ENCODE measurements around the gene RFX6.

The RFX6 gene

DNA sequence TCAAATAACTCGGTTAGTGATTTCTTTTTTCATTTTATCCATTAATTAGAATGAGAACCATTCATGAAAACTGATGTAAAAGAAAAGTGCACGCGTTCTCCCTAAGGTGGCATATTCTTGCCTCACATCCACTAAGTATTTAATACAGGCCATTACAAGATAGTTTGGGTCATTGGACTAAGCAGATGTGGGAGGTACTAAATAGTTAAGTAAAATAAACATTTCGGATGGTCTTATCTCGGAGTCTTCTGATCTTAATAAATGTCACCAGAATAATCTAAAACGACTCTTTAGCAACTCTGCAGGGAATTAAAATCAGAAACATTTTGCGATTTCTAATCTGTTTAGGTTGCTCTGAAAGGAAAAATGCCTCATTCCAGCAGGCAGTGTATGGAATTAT, 78.7 kb downstream of the RFX6 start:
- no peak for TF ChIP-seq CTCF (IDR thresholded peaks at IDR 0.05)

- no peak for TF ChIP-seq CTCF (IDR thresholded peaks at IDR 0.05)
Observed at GRCh38 chr6:116963972-116964371, 86.9 kb downstream of the RFX6 start.

- TF ChIP-seq CTCF (IDR thresholded peaks at IDR 0.05) = no peak
Observed at GRCh38 chr6:116966675-116967576, 89.9 kb downstream of the RFX6 start.

- TF ChIP-seq CTCF (IDR thresholded peaks at IDR 0.05) = peak; percentile 72
Observed at GRCh38 chr6:116969211-116969863, 92.3 kb downstream of the RFX6 start.

- peak; percentile 66 for TF ChIP-seq CTCF (IDR thresholded peaks at IDR 0.05)
Observed at GRCh38 chr6:116971959-116972358, 94.9 kb downstream of the RFX6 start.

- TF ChIP-seq CTCF (IDR thresholded peaks at IDR 0.05) = no peak
Observed at GRCh38 chr6:116973976-116974375, 96.9 kb downstream of the RFX6 start.

DNA sequence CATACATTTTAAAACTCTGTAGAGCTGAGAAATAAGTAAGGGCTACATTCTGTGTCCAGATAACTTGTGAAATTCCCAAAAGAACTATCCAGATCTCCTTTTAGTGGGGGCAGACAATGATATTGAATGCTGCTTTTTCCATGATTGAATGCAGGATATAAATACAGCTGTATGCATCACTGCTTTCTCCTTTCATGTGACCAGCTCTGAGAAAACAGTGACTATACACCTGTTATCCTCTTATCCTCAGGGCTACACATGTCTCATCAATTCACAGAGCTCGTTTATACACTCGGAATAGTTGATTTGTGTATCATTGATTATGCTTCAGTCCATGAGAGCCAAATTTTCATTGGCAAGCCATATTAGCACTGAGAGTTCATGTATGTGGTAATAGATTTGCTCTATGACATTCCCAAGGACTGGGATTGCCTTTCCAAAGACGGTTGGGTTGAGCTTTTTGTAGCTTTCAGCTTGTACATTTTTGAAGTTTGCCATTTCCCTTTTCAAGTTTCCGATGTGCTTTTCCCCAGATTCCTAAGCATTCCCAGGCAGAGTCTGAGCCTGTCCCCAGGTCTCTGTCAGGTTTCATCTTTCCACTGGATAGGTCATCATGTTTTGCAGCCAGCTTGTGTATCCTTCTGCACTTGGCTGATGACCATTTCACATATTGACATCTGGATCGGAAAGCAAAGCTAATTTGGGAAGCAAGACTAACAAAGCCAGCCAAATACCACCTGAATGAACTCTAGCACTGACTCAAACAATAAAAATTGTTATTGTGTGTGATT, 97.7 kb downstream of the RFX6 start:
- TF ChIP-seq CTCF (IDR thresholded peaks at IDR 0.05) = no peak

Measured in LNCAP (cell line).